HepG2 (cell line): ENCODE measurements around the gene BCL2. TPM values are rescaled to one million over a fixed set of nuclear protein-coding genes. Genes with fewer than 3 reads are reported as not detected.

ENCODE experiments used
- ATAC-seq: fragments of 200-7000 bp; cut with Tn5 transposase; 3 replicates; pipeline ENCODE4 v1.9.1; 2020; ENCODE audit warnings: mild to moderate bottlenecking, moderate library complexity
- BruUV-seq: library from RNA; stranded (reverse); fragments of 400-500 nt; replicated peaks from 2 replicates; lab custom pipeline; 2021; lab: Mats Ljungman, UMichigan
- CTCF ChIA-PET: fragments of 300-600 bp; formaldehyde crosslinking; extraction: SDS; loops from one replicate; lab custom pipeline; 2021; ENCODE audit warnings: low total read pairs, inconsistent platforms, low intra/inter-chr PET ratio; lab: Yijun Ruan, JAX
- POLR2A ChIA-PET: fragments of 350-600 bp; sonication (Branson Sonifier 250); formaldehyde crosslinking; loops from one replicate; lab custom pipeline; 2020; ENCODE audit warnings: antibody characterized with exemption, inconsistent platforms; lab: Yijun Ruan, JAX
- DNase-seq: peaks from one replicate; pipeline ENCODE4 v3.0.0-alpha.2; 2015; ENCODE audit warnings: low spot score
- FAIRE-seq: peaks from 3 replicates; lab custom pipeline; 2011; peaks lifted over from hg19 to GRCh38; lab: Jason Lieb, UNC
- H2AFZ ChIP-seq: one replicate; pipeline ENCODE4 v1.6.1; 2011; ENCODE audit warnings: low read length, inconsistent platforms
- H3K27ac ChIP-seq: fragments of 300-600 bp; 3 replicates; pipeline ENCODE4 v1.8.0; 2011; ENCODE audit warnings: mixed run types, mild to moderate bottlenecking, mixed read lengths, low read length, inconsistent platforms; ENCODE audit not compliant: insufficient read depth; ENCODE audit errors: extremely low read length
- H3K27me3 ChIP-seq, 2 experiments: fragments of 200-600 bp in 1 of 2; 2 replicates in 1 of 2; 3 replicates in 1 of 2; pipeline versions ENCODE4 v1.6.0 to v1.8.0; 2011; ENCODE audit warnings: low read length in 2 of 2, mild to moderate bottlenecking in 2 of 2, moderate library complexity in 2 of 2, inconsistent platforms in 1 of 2; ENCODE audit not compliant: insufficient read depth in 2 of 2, control insufficient read depth in 1 of 2
- H3K36me3 ChIP-seq, 2 experiments: fragments of 200-600 bp in 1 of 2; replicated peaks in 1 of 2; 2 replicates in 1 of 2; 3 replicates in 1 of 2; pipeline versions ENCODE4 v1.5.1 to v1.8.0; 2011; ENCODE audit warnings: low read length in 2 of 2, inconsistent platforms in 1 of 2; ENCODE audit not compliant: insufficient read depth in 2 of 2, control insufficient read depth in 1 of 2
- H3K4me1 ChIP-seq: 2 replicates; pipeline ENCODE4 v1.5.1; 2012; ENCODE audit warnings: low read length, inconsistent platforms; ENCODE audit not compliant: insufficient read depth
- H3K4me2 ChIP-seq: 2 replicates; pipeline ENCODE4 v1.6.0; 2011; ENCODE audit warnings: low read depth, low read length, inconsistent platforms
- H3K4me3 ChIP-seq, 3 experiments: fragments of 200-600 bp in 1 of 3; sonication (generic), shearing (Covaris generic) in 1 of 3; replicated peaks in 1 of 3; 2 replicates each; pipeline ENCODE4 v1.5.1; 2011 to 2016; ENCODE audit warnings: low read length in 3 of 3, inconsistent platforms in 2 of 3, low read depth in 2 of 3, mild to moderate bottlenecking in 2 of 3, control low read depth in 1 of 3, mixed read lengths in 1 of 3; ENCODE audit not compliant: insufficient read depth in 1 of 3
- H3K79me2 ChIP-seq: one replicate; pipeline ENCODE4 v1.6.1; 2011; ENCODE audit warnings: low read length, inconsistent platforms; ENCODE audit not compliant: insufficient read depth
- H3K9ac ChIP-seq: 2 replicates; pipeline ENCODE4 v1.6.0; 2011; ENCODE audit warnings: mild to moderate bottlenecking, low read depth, low read length, inconsistent platforms; ENCODE audit not compliant: insufficient read depth
- H3K9me3 ChIP-seq: 2 replicates; pipeline ENCODE4 v1.5.1; 2012; ENCODE audit warnings: mild to moderate bottlenecking, low read length
- H4K20me1 ChIP-seq: 2 replicates; pipeline ENCODE4 v1.6.0; 2011; ENCODE audit warnings: inconsistent platforms, mild to moderate bottlenecking, low read length, moderate library complexity; ENCODE audit not compliant: insufficient read depth
- ARID2 ChIP-seq: sonication (generic); formaldehyde crosslinking; IDR thresholded peaks from 2 replicates; pipeline ENCODE4 v1.8.1; 2022; ENCODE audit warnings: mild to moderate bottlenecking, missing genetic modification reagents, borderline replicate concordance
- ATAD3A ChIP-seq: sonication (generic); formaldehyde crosslinking; IDR thresholded peaks from 2 replicates; pipeline ENCODE4 v1.4.0; 2020; ENCODE audit warnings: missing genetic modification reagents
- CHCHD3 ChIP-seq: sonication (generic); formaldehyde crosslinking; IDR thresholded peaks from 2 replicates; pipeline ENCODE4 v1.8.0; 2022; ENCODE audit warnings: mild to moderate bottlenecking, missing genetic modification reagents, moderate library complexity
- ELF3 ChIP-seq: IDR thresholded peaks from 2 replicates; pipeline ENCODE4 v1.6.1; 2016; ENCODE audit warnings: missing genetic modification reagents, missing compliant biosample characterization
- KMT2B ChIP-seq: IDR thresholded peaks from 2 replicates; pipeline ENCODE4 v1.6.1; 2016; ENCODE audit warnings: missing genetic modification reagents, missing compliant biosample characterization
- MIXL1 ChIP-seq: IDR thresholded peaks from 2 replicates; pipeline ENCODE4 v1.6.1; 2016
- MXD4 ChIP-seq: IDR thresholded peaks from 2 replicates; pipeline ENCODE4 v1.6.1; 2016; ENCODE audit warnings: mild to moderate bottlenecking, missing biosample characterization, missing genetic modification reagents
- NFATC3 ChIP-seq: sonication (generic); formaldehyde crosslinking; IDR thresholded peaks from 2 replicates; pipeline ENCODE4 v1.5.1; 2020; ENCODE audit warnings: mild to moderate bottlenecking, missing genetic modification reagents
- RBAK ChIP-seq: sonication (generic); formaldehyde crosslinking; IDR thresholded peaks from 2 replicates; pipeline ENCODE4 v1.5.1; 2020; ENCODE audit warnings: mild to moderate bottlenecking, missing genetic modification reagents
- TFAP4 ChIP-seq: sonication (generic); IDR thresholded peaks from 2 replicates; pipeline ENCODE4 v1.6.1; 2016; ENCODE audit warnings: low read depth, borderline replicate concordance
- ZBTB34 ChIP-seq: sonication (generic); formaldehyde crosslinking; IDR thresholded peaks from 2 replicates; pipeline ENCODE4 v1.8.0; 2022; ENCODE audit warnings: mild to moderate bottlenecking, missing genetic modification reagents
- ZNF160 ChIP-seq: sonication (generic); formaldehyde crosslinking; IDR thresholded peaks from 2 replicates; pipeline ENCODE4 v1.8.0; 2022; ENCODE audit warnings: mild to moderate bottlenecking, inconsistent platforms, missing genetic modification reagents
- ZNF547 ChIP-seq: sonication (generic); formaldehyde crosslinking; IDR thresholded peaks from 2 replicates; pipeline ENCODE4 v1.5.1; 2020; ENCODE audit warnings: mild to moderate bottlenecking, missing genetic modification reagents
- WGBS: methylation state at CpG from one replicate; pipeline ENCODE4 v1.1.6; 2017; ENCODE audit warnings: low lambda C conversion rate; 5-methylcytosine and 5-hydroxymethylcytosine counted together
- in situ Hi-C: cut with HindIII; loops from 2 replicates; pipeline ENCODE4 v1.10.0; 2017; ENCODE audit warnings: low pct_unique_long_range_greater_than_20kb; ENCODE audit not compliant: extremely low pct_ligation_motif_present
- intact Hi-C: fragments of 100-400 bp; cut with micrococcal nuclease; formaldehyde crosslinking; loops from one replicate; pipeline ENCODE4 v1.10.0; 2022; ENCODE audit not compliant: unreplicated experiment
- polyA plus RNA-seq, 8 experiments: library from polyadenylated mRNA; depleted of rRNA in 3 of 8; stranded (reverse) in 7 of 8; unstranded in 1 of 8; fragments of >200 nt; fragmentation: Illumina TruSeq in 4 of 8; extraction: Trizol in 4 of 8; gene quantifications; 2 replicates each; pipeline versions ENCODE4 v1.2.1 to v1.2.3, GENCODE V29; 2011 to 2016; ENCODE audit warnings: low read depth in 4 of 8, missing spikeins in 1 of 8, mixed read lengths in 1 of 8; ENCODE audit not compliant: insufficient read depth in 1 of 8
- total RNA-seq, 5 experiments: library from RNA; depleted of rRNA; stranded (reverse); fragments of >200 nt; fragmentation: Illumina TruSeq; extraction: Trizol; gene quantifications; 2 replicates each; pipeline ENCODE4 v1.2.3, GENCODE V29; 2016; ENCODE audit warnings: low read depth in 1 of 5
- TF ChIP-seq, protein P1 (sequence below): sonication (generic); formaldehyde crosslinking; IDR thresholded peaks from 2 replicates; pipeline ENCODE4 v1.4.0; 2020; ENCODE audit warnings: missing genetic modification reagents, low read depth, mild to moderate bottlenecking, borderline replicate concordance
- TF ChIP-seq, protein P2 (sequence below): IDR thresholded peaks from 2 replicates; pipeline ENCODE4 v1.6.1; 2016; ENCODE audit warnings: mild to moderate bottlenecking
- TF ChIP-seq, protein P3 (sequence below): sonication (generic); formaldehyde crosslinking; IDR thresholded peaks from 2 replicates; pipeline ENCODE4 v1.4.0; 2020; ENCODE audit warnings: missing genetic modification reagents, borderline replicate concordance

Gene BCL2
- total and polyA plus RNA-seq, 2 of the 13 experiments (the other 11 are each of a cell fraction or from before 2014, with no cell fraction given): 0.07 to 0.53 TPM

DNA sequence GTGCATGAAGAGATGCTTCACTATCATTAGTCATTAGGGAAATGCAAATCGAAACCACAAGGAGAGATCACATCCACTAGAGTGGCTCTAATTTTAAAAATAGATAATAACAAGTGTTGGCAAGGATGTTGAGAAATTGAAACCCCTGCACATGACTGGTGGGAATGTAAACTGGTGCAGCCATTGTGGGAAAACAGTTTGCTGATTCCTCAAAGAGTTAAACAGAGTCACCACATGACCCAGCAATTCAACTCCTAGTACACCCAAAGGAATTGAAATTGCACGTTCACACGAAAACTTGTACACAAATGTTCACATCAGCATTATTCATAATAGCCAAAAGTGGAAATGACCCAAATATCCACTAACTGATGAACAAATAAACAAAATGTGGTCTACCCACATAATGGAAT, 179.5 kb downstream of the BCL2 start (continued):
- no peak for TF ChIP-seq RBAK
- TF ChIP-seq, all 625 proteins: peak for 3

GRCh38 chr18:63138436-63139340, 180.9 kb downstream of the BCL2 start:
- POLR2A ChIA-PET: no interaction called here
- intact Hi-C loops: no loop called here
- CTCF ChIA-PET: no interaction called here
- FAIRE-seq (no peak), DNase-seq (no peak), ATAC-seq (no peak)
- in situ Hi-C loops: loop anchor here (10.0 kb wide), 2 partner anchors 176 to 306 kb away; partner anchors contain the start of gene BCL2
- H3K9me3 ChIP-seq: no peaks in the 10 kb centered on the region
- no peaks in the 10 kb centered on the region for H4K20me1 ChIP-seq
- H3K27ac ChIP-seq: no peak overlapping the region
- H2AFZ ChIP-seq: no peak overlapping the region
- no TSS peak for BruUV-seq
- H3K4me2 ChIP-seq: no peak overlapping the region
- H3K4me3 ChIP-seq: no peak overlapping the region
- H3K27me3 ChIP-seq: peaks cover 0 to 16% of the 10 kb centered on the region in 2 experiments; a peak in 4 of 5 replicates
- H3K79me2 ChIP-seq: no peaks in the 10 kb centered on the region
- H3K9ac ChIP-seq: no peak overlapping the region
- 52% methylated on average over 10 of the region's 10 CpGs for WGBS
- H3K4me1 ChIP-seq: no peaks in the 10 kb centered on the region
- H3K36me3 ChIP-seq: no peaks in the 10 kb centered on the region
- TF ChIP-seq KMT2B (CRISPR knock-in tag) (no peak), MXD4 (CRISPR knock-in tag) (no peak), NFATC3 (CRISPR knock-in tag) (no peak), MIXL1 (CRISPR knock-in tag) (no peak), CHCHD3 (CRISPR knock-in tag) (no peak), TFAP4 (no peak), ZBTB34 (no peak), ARID2 (CRISPR knock-in tag) (no peak), ELF3 (no peak), ZNF547 (no peak), ZNF160 (no peak), ATAD3A (CRISPR knock-in tag) (no peak)
- TF ChIP-seq, protein P1, sequence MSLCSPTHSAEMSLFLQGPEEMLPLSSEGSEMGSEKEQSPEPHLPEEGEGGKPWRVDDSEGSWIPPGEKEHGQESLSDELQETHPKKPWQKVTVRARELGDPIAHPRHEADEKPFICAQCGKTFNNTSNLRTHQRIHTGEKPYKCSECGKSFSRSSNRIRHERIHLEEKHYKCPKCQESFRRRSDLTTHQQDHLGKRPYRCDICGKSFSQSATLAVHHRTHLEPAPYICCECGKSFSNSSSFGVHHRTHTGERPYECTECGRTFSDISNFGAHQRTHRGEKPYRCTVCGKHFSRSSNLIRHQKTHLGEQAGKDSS (CRISPR knock-in tag): no peak
- TF ChIP-seq, protein P2, sequence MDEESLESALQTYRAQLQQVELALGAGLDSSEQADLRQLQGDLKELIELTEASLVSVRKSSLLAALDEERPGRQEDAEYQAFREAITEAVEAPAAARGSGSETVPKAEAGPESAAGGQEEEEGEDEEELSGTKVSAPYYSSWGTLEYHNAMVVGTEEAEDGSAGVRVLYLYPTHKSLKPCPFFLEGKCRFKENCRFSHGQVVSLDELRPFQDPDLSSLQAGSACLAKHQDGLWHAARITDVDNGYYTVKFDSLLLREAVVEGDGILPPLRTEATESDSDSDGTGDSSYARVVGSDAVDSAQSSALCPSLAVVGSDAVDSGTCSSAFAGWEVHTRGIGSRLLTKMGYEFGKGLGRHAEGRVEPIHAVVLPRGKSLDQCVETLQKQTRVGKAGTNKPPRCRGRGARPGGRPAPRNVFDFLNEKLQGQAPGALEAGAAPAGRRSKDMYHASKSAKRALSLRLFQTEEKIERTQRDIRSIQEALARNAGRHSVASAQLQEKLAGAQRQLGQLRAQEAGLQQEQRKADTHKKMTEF (CRISPR knock-in tag): no peak
- TF ChIP-seq, protein P3, sequence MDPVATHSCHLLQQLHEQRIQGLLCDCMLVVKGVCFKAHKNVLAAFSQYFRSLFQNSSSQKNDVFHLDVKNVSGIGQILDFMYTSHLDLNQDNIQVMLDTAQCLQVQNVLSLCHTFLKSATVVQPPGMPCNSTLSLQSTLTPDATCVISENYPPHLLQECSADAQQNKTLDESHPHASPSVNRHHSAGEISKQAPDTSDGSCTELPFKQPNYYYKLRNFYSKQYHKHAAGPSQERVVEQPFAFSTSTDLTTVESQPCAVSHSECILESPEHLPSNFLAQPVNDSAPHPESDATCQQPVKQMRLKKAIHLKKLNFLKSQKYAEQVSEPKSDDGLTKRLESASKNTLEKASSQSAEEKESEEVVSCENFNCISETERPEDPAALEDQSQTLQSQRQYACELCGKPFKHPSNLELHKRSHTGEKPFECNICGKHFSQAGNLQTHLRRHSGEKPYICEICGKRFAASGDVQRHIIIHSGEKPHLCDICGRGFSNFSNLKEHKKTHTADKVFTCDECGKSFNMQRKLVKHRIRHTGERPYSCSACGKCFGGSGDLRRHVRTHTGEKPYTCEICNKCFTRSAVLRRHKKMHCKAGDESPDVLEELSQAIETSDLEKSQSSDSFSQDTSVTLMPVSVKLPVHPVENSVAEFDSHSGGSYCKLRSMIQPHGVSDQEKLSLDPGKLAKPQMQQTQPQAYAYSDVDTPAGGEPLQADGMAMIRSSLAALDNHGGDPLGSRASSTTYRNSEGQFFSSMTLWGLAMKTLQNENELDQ: no peak
